Measurements from ENCODE around the gene YWHAQ. TPM values are rescaled to one million over a fixed set of nuclear protein-coding genes. Genes with fewer than 3 reads are reported as not detected.

YWHAQ gene
- total and polyA plus RNA-seq, 2 of the 4 experiments (the other 2 are of a cell fraction), result 196 to 255 TPM

DNA sequence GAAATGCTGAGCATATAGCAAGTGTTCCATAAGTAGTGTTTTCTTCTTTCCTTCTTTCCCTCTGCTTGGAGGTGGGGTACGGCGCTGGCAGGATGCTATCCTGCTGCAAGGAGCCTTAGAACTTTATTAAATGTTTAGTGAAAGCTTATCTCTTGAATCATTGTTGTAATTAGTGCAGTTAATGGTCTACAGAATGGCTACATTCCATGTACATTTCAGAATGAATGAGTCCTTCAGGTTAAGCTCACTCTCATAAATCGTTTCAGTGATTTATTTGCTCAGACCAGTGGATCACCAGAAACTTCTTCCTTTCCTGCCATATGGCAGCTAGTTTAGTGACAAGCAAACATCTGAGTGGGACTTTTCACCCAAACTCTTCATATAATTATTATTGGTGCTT, 3.3 kb upstream of the YWHAQ start:
- TF ChIP-seq RFX5 (IDR thresholded peaks at IDR 0.05; ENCODE audit: low read depth, low read length) (no peak), SMC3 (IDR thresholded peaks at IDR 0.05; ENCODE audit: low read depth, low read length) (no peak), FOS (IDR thresholded peaks at IDR 0.05; ENCODE audit: low read depth, low read length) (no peak), MAZ (IDR thresholded peaks at IDR 0.05; ENCODE audit: borderline replicate concordance, low read depth, low read length) (no peak), MAFK (IDR thresholded peaks at IDR 0.05; ENCODE audit: low read depth, low read length) (no peak), CHD1 (IDR thresholded peaks at IDR 0.05; ENCODE audit: low read depth, low read length) (no peak), MXI1 (IDR thresholded peaks at IDR 0.05; ENCODE audit: borderline replicate concordance, low read depth, low read length) (no peak)
- TF ChIP-seq, protein P1, sequence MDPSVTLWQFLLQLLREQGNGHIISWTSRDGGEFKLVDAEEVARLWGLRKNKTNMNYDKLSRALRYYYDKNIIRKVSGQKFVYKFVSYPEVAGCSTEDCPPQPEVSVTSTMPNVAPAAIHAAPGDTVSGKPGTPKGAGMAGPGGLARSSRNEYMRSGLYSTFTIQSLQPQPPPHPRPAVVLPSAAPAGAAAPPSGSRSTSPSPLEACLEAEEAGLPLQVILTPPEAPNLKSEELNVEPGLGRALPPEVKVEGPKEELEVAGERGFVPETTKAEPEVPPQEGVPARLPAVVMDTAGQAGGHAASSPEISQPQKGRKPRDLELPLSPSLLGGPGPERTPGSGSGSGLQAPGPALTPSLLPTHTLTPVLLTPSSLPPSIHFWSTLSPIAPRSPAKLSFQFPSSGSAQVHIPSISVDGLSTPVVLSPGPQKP (IDR thresholded peaks at IDR 0.05; ENCODE audit: borderline replicate concordance, low read depth, low read length), result no peak
- ChIA-PET POLR2A (ENCODE audit: unreplicated experiment) (no interaction called here), CTCF (no interaction called here)
- Histone ChIP-seq H3K9me1 (ENCODE audit: insufficient read depth, low read length) (peaks cover 21% of the 10 kb centered on the region), H2AK5ac (ENCODE audit: low read depth, low read length) (no peak overlapping the region), H3K79me1 (ENCODE audit: low read depth in 1 of 2, low read length in 2 of 2) (peaks cover 0 to 15% of the 10 kb centered on the region in 2 experiments; a peak in 1 of 4 replicates), H3K4me3 (ENCODE audit: insufficient read depth, low read depth, low read length) (no peak overlapping the region), H3K27ac (ENCODE audit: insufficient read depth, low read length) (no peak overlapping the region), H3K4ac (ENCODE audit: low read depth, low read length) (no peak overlapping the region), H2BK5ac (ENCODE audit: low read depth, low read length, poor library complexity, severe bottlenecking) (no peak overlapping the region), H3K18ac (ENCODE audit: low read depth, low read length) (no peak overlapping the region), H2AK9ac (replicated peaks; ENCODE audit: low read depth, low read length, poor library complexity) (no peak overlapping the region), H3K36me3 (ENCODE audit: control insufficient read depth, insufficient read depth, low read length) (peaks cover 5% of the 10 kb centered on the region), H3K23ac (ENCODE audit: low read depth, low read length) (no peak overlapping the region), H2AFZ (replicated peaks; ENCODE audit: low read length, poor library complexity) (no peak overlapping the region), H3K14ac (replicated peaks; ENCODE audit: low read depth, low read length) (no peak overlapping the region), H2BK120ac (ENCODE audit: low read depth, low read length) (no peak overlapping the region), H3K4me1 (ENCODE audit: control insufficient read depth, insufficient read depth, low read length) (peaks cover 24% of the 10 kb centered on the region), H3K56ac (ENCODE audit: extremely low read depth, insufficient read depth, low read length) (no peak overlapping the region), H4K5ac (ENCODE audit: low read depth, low read length) (no peak overlapping the region), H4K91ac (ENCODE audit: insufficient read depth, low read depth, low read length) (no peak overlapping the region), H4K8ac (ENCODE audit: low read depth in 2 of 2, low read length in 2 of 2) (no peak overlapping the region), H3K9ac (ENCODE audit: low read depth, low read length) (no peak overlapping the region), H4K20me1 (ENCODE audit: insufficient read depth, low read length) (peaks cover 11% of the 10 kb centered on the region), H2BK15ac (ENCODE audit: low read depth, low read length) (no peak overlapping the region), H3K9me3 (ENCODE audit: control insufficient read depth, insufficient read depth, low read length) (no peaks in the 10 kb centered on the region), H3K4me2 (ENCODE audit: low read depth, low read length) (no peak overlapping the region), H3K27me3 (ENCODE audit: control insufficient read depth, insufficient read depth, low read length) (no peaks in the 10 kb centered on the region), H2BK20ac (ENCODE audit: low read depth, low read length) (no peak overlapping the region)
- ATAC-seq (ENCODE audit: low read depth) (no peak), DNase-seq (no peak)
- no TSS peak for BruUV-seq (replicated peaks)
- intact Hi-C loops (cut with micrococcal nuclease) (loop anchor here (5.0 to 10.0 kb wide), 2 partner anchors 103 to 489 kb away; no protein-coding TSS in a partner anchor), in situ Hi-C loops (cut with MboI; ENCODE audit: low sequenced_read_pairs) (no loop called here), dilution Hi-C loops (cut with HindIII; ENCODE audit: low sequenced_read_pairs, unreplicated experiment) (no loop called here)
- WGBS, 2 experiments (ENCODE audit: extremely low coverage in 2 of 2, insufficient read length in 1 of 2), result no CpG with 5 or more reads among the region's 3 CpGs
